OCI-LY3 (cell line): ENCODE data around the gene GPLD1.

Experiments
- EZH2phosphoT487 ChIP-seq: fragments of 200-600 bp; shearing (Covaris generic); IDR thresholded peaks from 2 replicates; pipeline ENCODE4 v1.6.1; 2018; ENCODE audit warnings: antibody characterized with exemption, mixed run types, low read depth
- TF ChIP-seq, protein P1 (sequence below): fragments of 200-600, 300-600 bp; sonication (generic); IDR thresholded peaks from 2 replicates; pipeline ENCODE4 v1.5.1; 2014; ENCODE audit warnings: antibody characterized with exemption, low read length, low read depth

DNA sequence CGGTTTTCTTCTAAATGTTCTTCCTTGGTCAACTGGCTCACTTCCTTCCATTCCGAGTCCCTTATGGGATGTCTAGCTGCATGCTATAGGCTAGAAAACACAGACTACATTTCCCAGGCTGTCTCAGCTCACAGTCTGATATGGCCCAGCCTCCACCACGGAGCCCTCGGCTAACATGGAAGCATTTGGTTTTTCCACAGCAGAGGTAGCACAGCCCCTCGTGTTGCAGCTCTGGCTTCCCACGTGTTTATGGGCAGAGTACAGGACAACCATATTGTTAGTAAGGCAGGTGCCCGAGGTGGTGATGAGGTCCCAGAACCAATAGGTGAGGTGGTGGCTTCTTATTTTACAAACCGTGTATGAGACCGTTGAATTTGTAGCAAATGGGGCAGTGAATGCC lies 8.7 kb downstream of the GPLD1 start:
- TF ChIP-seq, protein P1, sequence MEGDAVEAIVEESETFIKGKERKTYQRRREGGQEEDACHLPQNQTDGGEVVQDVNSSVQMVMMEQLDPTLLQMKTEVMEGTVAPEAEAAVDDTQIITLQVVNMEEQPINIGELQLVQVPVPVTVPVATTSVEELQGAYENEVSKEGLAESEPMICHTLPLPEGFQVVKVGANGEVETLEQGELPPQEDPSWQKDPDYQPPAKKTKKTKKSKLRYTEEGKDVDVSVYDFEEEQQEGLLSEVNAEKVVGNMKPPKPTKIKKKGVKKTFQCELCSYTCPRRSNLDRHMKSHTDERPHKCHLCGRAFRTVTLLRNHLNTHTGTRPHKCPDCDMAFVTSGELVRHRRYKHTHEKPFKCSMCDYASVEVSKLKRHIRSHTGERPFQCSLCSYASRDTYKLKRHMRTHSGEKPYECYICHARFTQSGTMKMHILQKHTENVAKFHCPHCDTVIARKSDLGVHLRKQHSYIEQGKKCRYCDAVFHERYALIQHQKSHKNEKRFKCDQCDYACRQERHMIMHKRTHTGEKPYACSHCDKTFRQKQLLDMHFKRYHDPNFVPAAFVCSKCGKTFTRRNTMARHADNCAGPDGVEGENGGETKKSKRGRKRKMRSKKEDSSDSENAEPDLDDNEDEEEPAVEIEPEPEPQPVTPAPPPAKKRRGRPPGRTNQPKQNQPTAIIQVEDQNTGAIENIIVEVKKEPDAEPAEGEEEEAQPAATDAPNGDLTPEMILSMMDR: no peak
- TF ChIP-seq EZH2phosphoT487: no peak
